ENCODE data around the gene DCXR. TPM values are rescaled to one million over a fixed set of nuclear protein-coding genes. Genes with fewer than 3 reads are reported as not detected.

The DCXR gene
- polyA plus RNA-seq, 5 donors: 57.7 to 99.0 (median 67.4) TPM

DNA sequence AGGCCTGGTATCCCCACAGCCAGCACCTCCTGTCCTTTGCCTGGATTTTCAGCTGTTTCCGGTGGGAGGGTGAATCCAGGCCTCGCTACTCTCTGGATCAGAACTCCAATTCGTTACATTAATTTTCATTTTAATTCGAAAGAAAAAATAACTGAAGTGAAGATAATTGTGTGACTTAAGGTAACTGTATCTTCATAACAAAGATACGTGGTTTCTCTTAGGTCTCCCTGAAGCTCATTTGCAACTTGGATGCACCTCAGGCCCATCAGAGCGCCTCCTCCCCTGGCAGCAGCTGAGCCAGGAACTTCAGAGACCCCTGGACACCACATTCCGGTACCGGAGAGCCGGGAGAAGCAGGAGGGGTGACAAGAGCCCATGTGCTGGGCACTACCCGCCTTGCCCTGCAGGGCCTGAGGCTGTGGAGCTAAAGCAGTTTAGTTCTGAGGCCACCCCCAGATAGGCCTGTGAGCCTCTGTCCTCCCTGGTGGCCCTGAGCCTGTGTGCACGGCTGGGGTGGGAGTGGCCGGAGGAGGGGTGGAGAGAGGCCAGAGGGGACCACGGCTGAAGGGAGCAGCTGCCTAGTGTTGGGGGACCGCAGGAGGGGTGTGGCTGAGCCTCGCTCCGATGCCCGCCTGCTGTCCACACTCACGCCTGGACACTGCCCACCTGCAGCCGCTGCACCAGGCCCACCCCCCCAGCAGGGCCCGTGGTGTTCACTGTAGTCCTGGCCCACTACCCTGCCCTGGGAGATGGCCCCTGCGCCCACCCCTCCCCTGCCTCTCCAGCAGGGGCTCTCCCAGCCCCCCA is 39.5 kb upstream of the DCXR start:
- DNase-seq: no peak

DNA sequence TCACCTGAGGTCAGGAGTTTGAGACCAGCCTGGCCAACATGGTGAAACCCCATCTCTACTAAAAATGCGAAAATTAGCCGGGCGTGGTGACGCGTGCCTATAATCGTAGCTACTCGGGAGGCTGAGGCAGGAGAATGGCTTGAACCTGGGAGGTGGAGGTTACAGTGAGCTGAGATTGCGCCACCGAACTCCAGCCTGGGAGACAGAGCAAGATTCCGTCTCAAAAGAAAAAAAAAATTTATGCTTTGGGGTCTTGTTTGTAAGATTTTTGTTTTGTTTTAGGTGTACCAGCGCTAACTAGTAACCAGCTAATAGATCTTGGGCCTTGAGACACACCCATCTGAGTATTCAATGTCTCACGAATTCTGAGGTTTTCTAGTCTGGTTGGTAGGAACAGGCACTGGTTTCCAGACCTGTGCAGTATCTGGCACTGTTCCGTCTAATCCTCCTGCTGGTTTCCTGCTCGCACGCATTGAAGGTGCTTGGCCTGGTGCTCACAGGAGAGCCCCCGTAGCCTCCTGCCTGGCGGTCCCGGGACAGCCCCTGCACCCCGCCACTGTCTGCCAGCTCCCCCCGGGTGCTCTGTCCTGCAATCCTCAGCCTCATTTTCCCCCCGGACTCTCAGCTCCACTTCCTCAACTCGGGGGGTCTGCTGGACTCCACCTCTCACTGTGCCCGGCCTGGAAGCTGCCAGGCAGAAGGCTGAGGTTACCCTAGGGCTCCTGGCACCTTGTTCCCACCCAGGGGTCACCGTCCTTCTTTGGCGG is 38.7 kb upstream of the DCXR start:
- DNase-seq: no peak

DNA sequence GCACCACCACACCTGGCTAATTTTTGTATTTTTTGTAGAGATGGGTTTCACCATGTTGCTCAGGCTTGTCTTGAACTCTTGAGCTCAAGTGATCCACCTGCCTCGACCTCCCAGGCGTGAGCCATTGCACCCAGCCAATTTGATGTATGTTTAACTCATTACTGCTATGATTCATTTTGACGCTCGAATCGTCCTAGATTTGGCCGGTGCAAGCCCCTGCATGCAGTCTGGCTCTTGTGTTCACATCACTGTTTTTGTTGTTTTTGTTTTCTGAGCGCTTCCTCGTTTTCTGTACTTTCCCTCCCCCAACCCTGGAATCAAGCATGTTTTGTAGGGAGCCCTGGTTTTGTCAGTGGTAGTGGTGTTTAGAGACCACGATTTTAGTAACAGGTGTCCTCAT is 35.9 kb upstream of the DCXR start:
- DNase-seq: no peak

DNA sequence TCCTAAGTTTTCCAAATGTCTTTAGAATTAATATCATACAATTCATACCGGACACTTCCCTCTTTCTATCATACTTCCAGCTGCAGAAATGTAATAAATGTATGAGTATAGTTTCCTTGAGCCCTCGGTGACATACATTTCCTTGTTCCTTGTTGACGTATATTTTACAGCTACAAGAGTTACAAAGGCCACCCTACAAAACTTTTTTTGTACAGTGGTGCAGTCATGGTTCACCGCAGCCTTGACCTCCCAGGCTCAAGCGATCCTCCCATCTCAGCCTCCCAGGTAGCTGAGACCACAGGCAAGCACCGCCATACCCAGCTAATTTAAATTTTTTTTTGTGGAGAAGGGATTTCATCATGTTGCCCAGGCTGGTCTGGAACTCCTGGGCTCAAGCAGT is 35.3 kb upstream of the DCXR start:
- DNase-seq: no peak

DNA sequence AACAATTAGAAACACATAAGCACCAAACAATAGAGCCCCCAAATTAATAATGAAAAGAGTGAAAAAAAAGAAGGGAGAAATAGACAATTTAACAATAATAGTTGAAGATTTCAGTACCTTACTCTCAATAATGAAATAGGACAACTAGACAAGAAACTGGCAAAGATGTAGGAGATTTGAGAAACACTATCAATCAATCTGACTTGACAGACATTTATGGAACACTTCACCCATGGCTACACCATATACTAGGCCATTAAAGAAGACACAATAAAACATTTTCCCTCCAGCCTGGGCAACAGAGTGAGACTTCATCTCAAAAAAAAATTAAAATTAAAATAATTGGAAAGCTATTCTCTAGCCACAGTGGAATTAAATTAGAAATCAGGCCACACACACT is 33.1 kb upstream of the DCXR start:
- no peak for DNase-seq

DNA sequence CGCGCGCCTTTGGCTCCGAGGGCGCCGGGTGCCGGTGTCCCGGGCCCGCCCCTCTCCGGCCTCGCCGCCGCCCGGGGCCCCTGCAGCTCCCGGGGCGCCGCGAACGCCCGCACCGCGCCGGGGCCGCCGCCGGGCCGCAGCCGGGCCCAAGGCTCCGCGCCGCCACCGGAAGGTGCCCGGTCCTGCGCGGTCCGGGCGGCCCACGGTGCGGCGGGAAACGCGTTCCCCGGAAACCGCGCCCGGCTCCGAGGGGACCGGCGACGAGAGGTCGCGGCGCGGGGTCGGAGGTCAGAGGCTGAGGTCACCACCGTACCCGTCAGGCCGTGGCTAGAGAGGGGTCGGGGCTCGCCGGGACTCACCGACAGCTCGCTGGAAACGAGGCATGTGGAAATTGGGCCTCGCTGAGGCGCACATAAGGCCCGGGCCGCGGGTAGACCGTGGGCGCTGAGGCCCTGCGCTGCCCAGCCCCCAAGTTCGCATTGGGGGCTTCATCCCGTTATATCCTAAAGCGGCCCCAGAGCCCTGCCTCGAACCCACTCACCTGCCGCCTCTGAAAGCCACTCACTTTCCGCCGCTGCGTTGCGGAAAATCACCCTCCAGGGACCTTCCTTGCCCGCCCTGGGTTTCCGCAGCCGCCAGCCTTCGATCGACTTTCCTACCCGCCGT is 28.3 kb upstream of the DCXR start, which contains the start of gene DUS1L:
Gene DUS1L, minus strand, starts transcription at position 167 of the 666 bp plus-strand sequence. CDS start 745 bp downstream, outside the sequence.
- DNase-seq: peak; percentile 43 to 61

DNA sequence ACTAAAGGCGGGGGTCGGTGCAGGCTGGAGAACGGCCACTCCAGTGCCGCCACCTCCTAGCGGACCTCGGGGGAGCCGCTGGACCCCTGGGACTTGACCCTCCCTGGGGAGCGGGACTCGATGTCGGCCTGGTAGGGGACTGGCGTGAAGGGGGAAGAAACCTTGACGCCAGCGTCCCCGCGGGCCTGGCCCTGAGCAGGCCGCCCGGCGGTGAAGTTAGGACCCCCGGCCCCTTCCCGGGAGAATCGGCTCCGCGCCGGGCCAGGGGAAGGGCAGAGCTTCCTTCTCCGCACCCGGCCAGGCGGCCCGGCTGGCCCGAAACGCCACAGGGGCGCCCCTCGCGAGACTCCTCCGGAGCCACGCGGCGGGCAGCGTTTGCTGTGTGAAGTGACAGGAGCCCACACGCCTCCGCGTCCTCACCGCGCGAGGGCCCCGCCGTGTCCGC is 27.7 kb upstream of the DCXR start:
- DNase-seq: no peak

DNA sequence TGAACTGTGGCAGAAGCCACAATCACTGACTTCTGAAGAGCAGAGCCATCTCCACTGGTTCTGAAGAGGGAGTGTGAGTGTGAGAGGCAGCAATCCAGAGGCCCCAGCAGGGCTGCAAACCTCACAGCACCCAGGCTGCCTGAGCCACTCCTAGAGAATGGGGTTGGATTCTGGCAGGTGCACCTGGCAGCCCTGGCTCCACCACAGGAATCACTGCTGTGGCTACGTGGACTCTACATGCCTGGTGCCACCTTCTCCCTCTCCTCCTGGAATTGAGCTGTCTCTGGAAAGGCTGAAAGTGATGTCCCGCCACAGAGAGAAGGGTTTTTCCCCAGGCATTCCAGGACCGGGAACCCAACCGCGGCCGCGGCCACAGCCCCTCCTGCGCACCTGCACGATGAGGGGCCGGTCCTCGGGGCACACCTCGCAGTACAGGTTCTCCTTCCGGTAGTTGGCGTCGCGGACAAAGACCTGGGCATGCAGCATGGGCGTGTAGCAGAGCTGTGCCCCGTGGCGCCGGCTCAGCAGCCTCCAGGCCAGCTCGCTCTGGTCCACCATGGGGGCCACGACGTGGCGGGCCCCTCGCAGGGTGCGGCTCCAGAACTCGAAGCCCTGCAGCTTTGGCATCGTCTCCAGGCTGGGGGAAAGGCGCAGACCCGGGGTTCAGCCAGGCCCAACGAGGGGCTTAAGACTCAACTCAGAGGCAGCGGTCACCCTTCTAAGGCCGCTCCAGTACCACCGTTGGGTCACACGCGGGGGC is 27.1 kb upstream of the DCXR start:
- no peak for DNase-seq

DNA sequence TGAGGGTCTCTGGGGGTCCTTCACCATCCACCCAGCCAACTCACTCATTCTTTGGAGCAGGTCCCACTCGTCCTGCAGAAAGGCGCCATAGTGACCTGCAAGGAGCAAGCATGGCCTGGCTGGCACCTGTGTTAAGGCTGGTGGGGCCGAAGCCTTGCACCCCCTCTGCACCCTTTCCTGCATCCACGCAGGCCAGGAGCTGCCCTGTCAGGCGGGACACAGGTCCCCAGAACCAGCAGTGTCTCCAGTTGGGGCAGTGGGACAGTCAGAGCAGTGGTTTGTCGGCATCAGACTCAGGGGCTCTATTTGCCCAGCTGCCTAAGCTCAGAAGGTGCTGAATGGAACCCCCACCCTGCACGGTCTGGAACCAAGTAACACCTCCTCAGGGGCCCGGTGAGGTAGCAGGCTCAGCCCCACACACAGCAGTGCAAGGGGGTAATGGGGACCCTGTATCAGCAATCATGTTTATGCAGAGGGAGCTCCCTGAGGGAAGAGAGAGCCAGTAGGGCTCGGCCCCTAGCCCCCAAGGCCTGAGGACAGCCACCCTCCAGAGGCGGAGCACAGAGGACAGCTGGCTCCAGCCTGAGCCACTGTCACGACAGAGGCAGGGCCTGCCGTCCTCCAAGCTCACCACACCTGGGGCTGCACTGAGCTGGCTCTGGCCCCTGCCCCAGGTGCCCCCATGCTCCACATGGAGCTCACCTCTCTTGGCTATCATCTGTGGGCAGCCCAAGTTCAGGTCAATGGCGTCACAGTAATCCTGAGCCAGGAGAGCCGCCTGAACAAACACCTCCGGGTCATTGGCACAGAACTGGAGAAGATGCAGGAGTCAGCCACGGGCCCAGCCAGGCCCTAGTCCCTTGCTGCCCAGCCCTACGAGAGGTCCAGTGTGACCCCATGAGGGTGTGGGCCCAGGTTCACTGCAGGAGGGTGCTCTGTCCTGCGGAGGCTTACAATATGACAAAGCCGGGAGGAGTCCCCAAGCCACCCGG is 26.2 kb upstream of the DCXR start:
- no peak for DNase-seq

DNA sequence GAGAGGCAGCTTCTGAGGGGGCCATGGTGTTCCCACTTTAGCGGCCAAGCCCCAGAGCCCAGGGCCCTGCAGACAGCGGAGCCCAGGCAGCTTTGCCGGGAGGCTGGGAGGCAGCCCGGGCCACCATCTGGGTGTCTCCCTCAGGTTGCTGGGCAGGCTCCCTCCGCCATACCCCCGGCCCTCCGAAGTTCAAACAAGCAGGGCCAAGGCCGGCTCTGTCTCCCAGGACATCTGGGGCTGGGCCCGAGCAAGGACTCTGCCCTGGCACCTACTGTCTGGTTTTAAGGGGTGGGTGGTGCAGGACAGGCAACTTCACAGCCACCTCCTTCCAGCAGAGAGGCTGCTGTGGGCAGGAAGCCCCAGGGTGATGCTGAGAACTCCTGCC is 25.5 kb upstream of the DCXR start:
- DNase-seq: no peak

DNA sequence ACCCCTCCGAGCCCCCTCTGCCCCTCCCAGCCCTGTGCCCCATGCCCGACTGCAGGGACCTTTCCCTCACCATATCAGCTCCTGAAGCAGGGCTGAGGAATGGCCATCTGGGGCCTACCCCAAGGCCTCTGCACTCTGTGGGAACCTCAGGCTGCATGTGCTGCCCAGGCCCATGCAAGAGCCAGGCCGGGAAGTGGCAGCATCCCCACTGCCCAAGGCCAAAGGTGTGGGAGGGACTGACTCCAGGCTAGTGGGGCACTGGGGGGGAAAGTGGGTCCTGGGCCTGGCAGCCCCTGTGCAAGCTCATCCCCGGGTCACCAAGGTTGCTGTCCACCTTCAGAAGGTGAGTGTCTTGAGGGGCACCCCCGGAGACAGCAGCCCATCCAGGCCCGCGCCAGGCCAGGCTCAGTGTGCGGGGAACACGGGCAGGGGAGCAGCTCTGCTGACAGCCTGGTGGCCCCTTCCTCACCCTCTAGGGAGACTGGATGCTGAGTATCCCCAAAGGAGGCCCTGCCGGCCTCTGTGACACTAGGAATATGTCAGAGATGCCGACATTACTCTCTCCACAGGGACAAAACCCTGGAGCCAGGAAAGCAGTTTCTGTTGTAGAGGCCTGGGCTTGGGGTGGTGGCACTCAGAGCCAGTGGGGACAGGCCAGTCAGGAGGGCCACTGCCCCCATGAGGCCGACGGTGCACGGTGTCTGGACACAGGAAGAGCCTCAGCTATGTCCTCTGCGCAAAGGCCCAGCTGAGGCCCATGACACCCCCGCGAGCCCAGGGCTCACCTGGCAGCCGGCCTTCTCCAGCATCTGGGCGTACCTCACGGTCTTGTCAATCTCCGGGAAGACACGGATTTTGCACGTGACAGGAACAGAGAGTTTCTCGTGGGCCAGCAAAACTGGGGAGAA is 24.8 kb upstream of the DCXR start:
- DNase-seq: no peak

DNA sequence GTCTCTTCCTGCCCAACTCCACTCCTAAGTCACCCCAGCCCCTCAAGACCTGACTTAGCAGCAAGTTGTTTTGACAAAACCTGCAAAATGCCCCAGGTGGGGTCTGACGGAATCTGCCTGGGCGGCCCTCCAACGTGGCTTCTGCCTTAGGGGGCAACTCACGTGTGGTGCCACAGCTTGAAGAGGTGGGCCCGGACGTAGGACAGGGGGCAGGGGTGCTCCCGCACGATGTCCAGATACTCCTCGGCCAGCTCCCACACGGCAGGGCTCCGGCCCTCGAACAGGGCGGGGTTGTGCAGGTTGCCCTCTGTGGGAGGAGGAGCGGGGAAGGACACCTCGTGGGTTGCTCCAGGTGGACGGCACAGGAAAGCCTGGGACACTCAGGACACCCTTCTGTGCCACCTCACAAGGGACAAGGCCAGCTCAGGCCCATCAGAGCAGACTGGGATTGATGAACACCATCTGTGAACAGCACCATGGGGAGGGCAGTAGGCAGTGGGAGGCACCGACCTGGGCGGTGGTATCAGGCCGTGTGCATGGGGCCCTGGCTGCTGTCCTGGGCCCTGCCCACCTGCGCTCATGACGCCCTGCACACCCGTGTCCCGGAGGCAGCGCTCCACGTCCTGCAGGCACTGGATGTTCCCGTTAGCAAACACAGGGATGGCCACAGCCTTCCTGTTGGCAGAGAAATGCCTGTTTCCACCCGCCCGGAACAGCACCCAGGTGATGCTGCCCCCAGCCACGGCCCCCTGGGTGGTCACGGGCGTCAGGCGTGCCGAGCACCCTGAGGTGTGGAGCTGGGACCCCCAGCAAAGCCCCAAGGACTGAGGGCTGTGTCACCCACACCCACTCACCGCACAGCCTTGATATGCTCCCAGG is 23.8 kb upstream of the DCXR start:
- no peak for DNase-seq

DNA sequence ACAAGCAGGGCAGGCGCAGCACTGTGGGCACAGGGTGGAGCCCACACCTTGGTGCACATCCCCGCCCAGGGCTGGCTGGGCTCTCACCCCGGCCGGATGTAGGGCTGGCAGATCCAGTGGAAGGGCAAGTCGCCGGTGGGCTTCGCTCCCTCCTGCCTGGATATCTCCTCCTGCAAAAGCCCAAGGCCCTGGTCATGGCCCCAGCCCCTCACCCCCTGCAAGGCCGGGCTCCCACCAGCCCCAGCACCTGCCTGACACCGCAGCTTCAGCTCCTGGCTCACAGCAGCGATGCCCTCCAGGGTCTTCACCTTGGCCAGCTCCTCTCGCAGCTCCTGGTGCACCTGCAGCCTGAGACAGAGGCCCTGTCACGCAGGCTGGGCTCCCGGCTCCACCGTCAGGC is 23.1 kb upstream of the DCXR start:
- no peak for DNase-seq

DNA sequence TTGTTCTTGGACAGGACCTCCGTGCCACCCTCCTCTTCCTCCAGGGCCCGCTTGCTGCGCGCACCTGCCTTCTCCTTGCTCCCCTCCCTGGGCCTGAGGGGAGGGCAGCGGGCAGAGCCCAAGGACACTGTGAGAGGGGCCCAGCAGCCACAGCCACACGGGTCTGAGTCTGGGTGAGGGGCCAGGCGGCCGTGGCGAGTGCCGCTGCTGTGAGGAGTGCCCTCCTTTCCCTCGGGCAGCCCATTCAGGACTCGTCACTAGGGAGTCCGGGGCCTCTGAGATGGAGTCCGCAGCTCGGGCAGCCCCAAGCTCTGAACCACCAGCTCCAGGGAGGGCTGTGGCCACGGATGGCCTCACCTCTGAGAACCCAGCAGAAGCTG is 22.5 kb upstream of the DCXR start:
- no peak for DNase-seq

DNA sequence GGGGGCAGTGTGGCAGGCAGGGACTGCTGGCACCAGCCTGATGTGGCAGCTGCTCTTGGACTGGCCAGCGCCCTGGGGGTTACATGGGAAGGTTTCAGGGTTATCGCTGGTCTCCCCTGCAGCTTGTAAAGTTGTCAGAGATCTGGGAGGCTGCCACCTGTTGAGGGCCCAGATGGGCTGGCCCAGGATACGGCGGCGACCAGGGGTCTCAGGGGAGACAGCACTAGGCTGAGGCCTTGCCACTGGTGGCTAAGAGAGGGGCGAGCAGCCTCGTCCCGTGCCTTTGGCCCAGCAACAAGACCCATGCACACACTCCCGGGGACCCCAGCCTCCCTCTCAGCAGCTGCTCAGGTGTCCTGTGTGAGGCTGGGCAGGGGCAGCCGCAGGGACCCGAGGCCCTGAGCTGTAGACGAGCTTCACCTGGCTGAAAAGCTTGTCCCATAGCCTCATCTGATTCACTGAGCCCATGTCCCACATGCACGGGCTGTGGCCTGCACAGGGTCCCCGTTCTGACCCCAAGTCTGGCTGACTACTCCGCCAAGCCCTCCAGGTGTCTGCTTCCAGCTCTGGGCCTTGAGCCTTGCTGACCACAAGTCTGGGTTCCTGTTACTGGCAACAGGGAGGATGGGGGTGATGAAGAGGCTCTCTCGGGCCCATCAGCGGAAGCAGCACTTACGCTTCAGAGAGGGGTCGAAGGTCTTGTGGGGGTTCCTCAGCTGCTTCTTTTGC is 21.9 kb upstream of the DCXR start:
- no peak for DNase-seq

DNA sequence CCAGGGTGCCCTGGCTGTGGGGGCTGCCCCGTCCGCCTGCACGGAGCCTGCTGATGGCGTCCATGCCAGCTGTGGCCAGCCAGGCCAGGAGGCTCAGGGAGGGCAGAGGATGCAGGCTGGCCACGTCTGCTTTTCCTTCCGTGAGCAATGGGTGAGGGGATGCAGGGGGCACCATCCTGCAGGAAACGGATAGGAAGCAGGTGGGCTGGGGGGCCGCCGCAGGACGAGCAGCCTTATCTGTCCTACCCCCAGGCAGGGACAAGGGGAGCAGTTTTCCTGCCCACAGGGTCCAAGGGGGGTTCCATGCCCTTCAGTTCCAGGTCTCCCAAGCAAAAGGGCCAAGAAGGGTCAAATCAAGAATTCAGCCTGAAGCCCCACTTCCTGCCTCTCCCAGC is 21.4 kb upstream of the DCXR start:
- DNase-seq: no peak

DNA sequence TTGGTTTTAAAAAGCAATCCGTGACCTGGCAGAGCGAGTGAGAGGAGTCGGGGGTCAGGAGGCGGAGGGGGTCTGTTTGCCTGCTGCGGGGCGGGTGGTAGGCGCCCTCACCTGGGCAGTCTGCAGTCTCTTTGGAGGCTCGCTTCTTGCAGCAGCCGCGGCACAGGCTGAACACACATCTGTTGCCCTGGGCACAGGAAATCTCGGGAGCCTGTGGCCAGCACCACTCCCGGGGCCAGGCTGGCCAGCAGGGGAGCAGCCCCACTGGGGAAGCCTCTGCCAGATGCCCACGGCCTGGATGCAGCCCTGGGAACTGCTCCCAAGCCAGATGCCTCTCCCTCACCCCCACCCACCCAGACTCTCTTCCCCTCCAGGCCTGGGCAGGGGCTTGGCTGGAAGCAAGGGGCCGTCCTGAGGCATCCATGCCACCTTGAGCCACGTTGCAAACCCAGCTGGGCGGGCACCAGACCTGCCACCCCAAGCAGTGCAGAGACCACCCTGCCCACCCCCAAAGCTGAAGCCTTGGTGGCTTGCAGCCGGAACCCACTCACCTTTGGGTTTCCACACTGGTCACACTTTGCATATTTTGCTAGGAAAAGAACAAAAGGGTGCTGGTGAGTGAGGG is 20.8 kb upstream of the DCXR start:
- no peak for DNase-seq

All from right lung (tissue), 5 donors.